Measurements from ENCODE around the gene BICC1. TPM values are rescaled to one million over a fixed set of nuclear protein-coding genes. Genes with fewer than 3 reads are reported as not detected.
A peak's percentile ranks its signal among the peaks of the same experiment; 100 is the strongest.

The BICC1 gene
- total RNA-seq, 1 experiment from 2014 or later = 7.9 TPM

- no peak for DNase-seq (ENCODE audit: low read depth)
Observed at GRCh38 chr10:58742141-58742540, 229.5 kb downstream of the BICC1 start.

- peak; percentile 3 for DNase-seq (ENCODE audit: low read depth)
Observed at GRCh38 chr10:58743466-58744115, 230.9 kb downstream of the BICC1 start.

GRCh38 chr10:58746474-58747185, 234.0 kb downstream of the BICC1 start:
- no peak for DNase-seq (ENCODE audit: low read depth)

GRCh38 chr10:58747687-58748086, 235.0 kb downstream of the BICC1 start:
- DNase-seq (ENCODE audit: low read depth) = no peak

GRCh38 chr10:58752665-58753064, 240.0 kb downstream of the BICC1 start:
- DNase-seq (ENCODE audit: low read depth) = no peak

- no peak for DNase-seq (ENCODE audit: low read depth)
Observed at GRCh38 chr10:58753425-58753824, 240.8 kb downstream of the BICC1 start.

GRCh38 chr10:58754469-58755339, 242.0 kb downstream of the BICC1 start:
- no peak for DNase-seq (ENCODE audit: low read depth)

GRCh38 chr10:58755340-58755610, 242.6 kb downstream of the BICC1 start:
- no peak for DNase-seq (ENCODE audit: low read depth)

- DNase-seq (ENCODE audit: low read depth) = peak; percentile 46
Observed at GRCh38 chr10:58755677-58756076, 243.0 kb downstream of the BICC1 start.

GRCh38 chr10:58756130-58756719, 243.6 kb downstream of the BICC1 start:
- DNase-seq (ENCODE audit: low read depth) = peak; percentile 33

- no peak for DNase-seq (ENCODE audit: low read depth)
Observed at GRCh38 chr10:58757352-58758065, 244.8 kb downstream of the BICC1 start.

- DNase-seq (ENCODE audit: low read depth) = no peak
Observed at GRCh38 chr10:58758321-58758720, 245.6 kb downstream of the BICC1 start.

- no peak for DNase-seq (ENCODE audit: low read depth)
Observed at GRCh38 chr10:58764087-58764747, 251.5 kb downstream of the BICC1 start.

GRCh38 chr10:58765910-58766309, 253.2 kb downstream of the BICC1 start:
- no peak for DNase-seq (ENCODE audit: low read depth)

GRCh38 chr10:58767652-58768051, 255.0 kb downstream of the BICC1 start:
- DNase-seq (ENCODE audit: low read depth) = no peak

- DNase-seq (ENCODE audit: low read depth) = no peak
Observed at GRCh38 chr10:58771863-58772262, 259.2 kb downstream of the BICC1 start.

- no peak for DNase-seq (ENCODE audit: low read depth)
Observed at GRCh38 chr10:58772758-58773157, 260.1 kb downstream of the BICC1 start.

- no peak for DNase-seq (ENCODE audit: low read depth)
Observed at GRCh38 chr10:58773341-58773740, 260.7 kb downstream of the BICC1 start.

GRCh38 chr10:58773944-58774343, 261.3 kb downstream of the BICC1 start:
- no peak for DNase-seq (ENCODE audit: low read depth)

GRCh38 chr10:58775960-58776567, 263.4 kb downstream of the BICC1 start:
- DNase-seq (ENCODE audit: low read depth) = peak; percentile 73

Measured in HT1080 (cell line).